ENCODE results near the gene ZNF57. TPM values are rescaled to one million over a fixed set of nuclear protein-coding genes. Genes with fewer than 3 reads are reported as not detected.
"Not testable (repeated sequence)": the region's sequence is repeated elsewhere in the genome, so short reads cannot be mapped to it uniquely, and the experiment has no call there.

ZNF57 gene
- total RNA-seq, 1 donor from 2014 or later, result 3.0 TPM

- no peak for DNase-seq (ENCODE audit: low read depth)
These were observed 31.1 kb upstream of the ZNF57 start for GRCh38 chr19:2869618-2870017.

GRCh38 chr19:2872175-2872574, 28.6 kb upstream of the ZNF57 start:
- H3K4me3 ChIP-seq (ENCODE audit: low read depth, low read length); H3K36me3 ChIP-seq (ENCODE audit: control insufficient read depth, insufficient read depth, low read length); DNase-seq (ENCODE audit: low read depth); H3K27me3 ChIP-seq (ENCODE audit: control insufficient read depth, insufficient read depth, low read length): not testable (repeated sequence)

More at GRCh38 chr19:2869618-2870017, 31.1 kb upstream of the ZNF57 start:
- Histone ChIP-seq H3K4me3 (ENCODE audit: low read depth, low read length) (no peak overlapping the region), H3K36me3 (ENCODE audit: control insufficient read depth, insufficient read depth, low read length) (no peaks in the 10 kb centered on the region), H3K27me3 (ENCODE audit: control insufficient read depth, insufficient read depth, low read length) (no peaks in the 10 kb centered on the region)
- TF ChIP-seq CTCF (IDR thresholded peaks at IDR 0.05; ENCODE audit: insufficient read depth, low read length, poor library complexity, severe bottlenecking), result no peak

GRCh38 chr19:2877398-2878331, 23.1 kb upstream of the ZNF57 start:
- H3K36me3 ChIP-seq (ENCODE audit: control insufficient read depth, insufficient read depth, low read length), result no peaks in the 10 kb centered on the region
- no peaks in the 10 kb centered on the region for H3K27me3 ChIP-seq (ENCODE audit: control insufficient read depth, insufficient read depth, low read length)
- no peak for TF ChIP-seq CTCF (IDR thresholded peaks at IDR 0.05; ENCODE audit: insufficient read depth, low read length, poor library complexity, severe bottlenecking)
- DNase-seq (ENCODE audit: low read depth), result no peak
- H3K4me3 ChIP-seq (ENCODE audit: low read depth, low read length), result no peak overlapping the region

DNA sequence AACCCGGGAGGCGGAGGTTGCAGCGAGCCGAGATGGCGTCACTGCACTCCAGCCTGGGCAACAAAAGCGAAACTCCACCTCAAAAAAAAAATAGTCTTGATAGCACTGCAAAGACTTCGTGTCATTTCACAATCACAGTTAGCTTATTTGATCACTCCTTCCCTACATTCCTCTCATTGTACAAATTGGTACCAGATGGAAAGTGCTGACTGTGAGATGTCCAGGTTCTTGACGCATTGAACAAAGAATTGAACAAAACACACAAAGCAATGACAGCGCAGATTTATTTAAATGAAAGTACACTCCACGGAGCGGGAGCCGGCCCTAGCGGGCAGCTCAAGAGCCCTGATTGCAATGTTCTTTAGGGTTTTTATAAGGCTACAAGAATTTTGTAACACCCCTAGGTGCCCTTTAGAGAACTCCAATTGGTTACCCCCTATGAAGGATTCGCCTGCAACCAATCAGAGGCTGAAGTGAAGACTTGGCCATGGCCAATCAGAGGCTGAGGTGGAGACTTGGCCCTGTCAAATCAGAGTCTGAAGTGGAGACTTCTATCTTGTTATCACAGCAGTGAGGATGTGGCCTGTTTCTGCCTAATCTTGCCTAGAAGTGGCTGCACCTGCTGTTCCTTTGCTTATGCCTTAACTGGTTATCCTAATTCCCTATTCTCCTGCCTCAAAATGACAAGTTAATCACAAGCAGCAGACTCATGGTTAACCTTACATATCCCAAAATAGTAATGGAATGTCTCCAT, 16.9 kb upstream of the ZNF57 start:
- Histone ChIP-seq H3K27me3 (ENCODE audit: control insufficient read depth, insufficient read depth, low read length) (no peaks in the 10 kb centered on the region), H3K36me3 (ENCODE audit: control insufficient read depth, insufficient read depth, low read length) (no peaks in the 10 kb centered on the region), H3K4me3 (ENCODE audit: low read depth, low read length) (no peak overlapping the region)
- no peak for TF ChIP-seq CTCF (IDR thresholded peaks at IDR 0.05; ENCODE audit: insufficient read depth, low read length, poor library complexity, severe bottlenecking)
- DNase-seq (ENCODE audit: low read depth), result no peak

DNA sequence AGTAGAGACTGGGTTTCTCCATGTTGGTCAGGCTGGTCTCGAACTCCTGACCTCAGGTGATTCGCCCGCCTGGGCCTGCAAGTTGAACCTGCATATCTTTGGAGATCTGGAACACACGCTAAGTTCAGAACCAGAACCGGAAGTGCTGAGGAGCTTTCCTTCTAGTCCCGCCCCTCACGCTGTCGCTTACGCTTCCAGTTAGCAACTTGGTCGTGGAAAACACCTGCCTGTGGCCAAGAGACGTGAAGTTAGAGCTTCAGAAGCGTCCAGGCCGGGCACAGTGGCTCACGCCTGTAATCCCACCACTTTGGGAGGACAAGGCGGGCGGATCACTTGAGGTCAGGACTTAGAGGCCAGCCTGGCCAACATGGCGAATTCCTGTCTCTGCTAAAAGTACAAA, 15.0 kb upstream of the ZNF57 start:
- TF ChIP-seq CTCF (IDR thresholded peaks at IDR 0.05; ENCODE audit: insufficient read depth, low read length, poor library complexity, severe bottlenecking), result no peak
- Histone ChIP-seq H3K36me3 (ENCODE audit: control insufficient read depth, insufficient read depth, low read length) (no peaks in the 10 kb centered on the region), H3K4me3 (ENCODE audit: low read depth, low read length) (no peak overlapping the region), H3K27me3 (ENCODE audit: control insufficient read depth, insufficient read depth, low read length) (no peaks in the 10 kb centered on the region)
- DNase-seq (ENCODE audit: low read depth), result no peak

GRCh38 chr19:2887391-2887914, 13.3 kb upstream of the ZNF57 start:
- DNase-seq (ENCODE audit: low read depth), result no peak
- peak; percentile 53 for TF ChIP-seq CTCF (IDR thresholded peaks at IDR 0.05; ENCODE audit: insufficient read depth, low read length, poor library complexity, severe bottlenecking)
- Histone ChIP-seq H3K4me3 (ENCODE audit: low read depth, low read length) (no peak overlapping the region), H3K36me3 (ENCODE audit: control insufficient read depth, insufficient read depth, low read length) (no peaks in the 10 kb centered on the region), H3K27me3 (ENCODE audit: control insufficient read depth, insufficient read depth, low read length) (no peaks in the 10 kb centered on the region)

Data from kidney epithelial cell (primary cell).